Measurements from ENCODE around the gene BRD4.

The BRD4 gene

DNA sequence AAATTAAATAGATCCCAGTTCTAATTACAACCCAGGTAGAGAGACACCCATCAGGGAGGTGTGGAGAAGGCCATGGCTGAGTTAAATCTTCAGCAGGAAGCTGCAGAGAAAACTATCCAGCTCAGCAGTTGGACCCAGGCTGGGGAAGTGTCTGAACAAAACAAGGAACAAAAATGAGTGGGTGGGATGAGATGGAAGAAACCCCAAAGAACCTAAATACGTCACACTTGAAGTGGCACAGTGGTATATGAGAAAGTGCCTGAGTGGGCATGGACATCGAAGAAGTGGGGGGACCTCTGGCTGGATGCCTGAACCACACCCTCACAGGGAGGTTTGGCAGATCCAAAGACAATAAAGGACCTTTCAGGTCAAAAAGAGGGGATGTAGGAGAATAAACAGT is 96.6 kb downstream of the BRD4 start:
- DNase-seq (no peak), ATAC-seq (no peak)
- peaks cover 24% of the 10 kb centered on the region for H3K4me1 Mint-ChIP-seq
- H3K27ac Mint-ChIP-seq: peak overlapping the region in 1 of 2 donors; percentile 81
- H3K9me3 Mint-ChIP-seq: no peaks in the 10 kb centered on the region
- H3K27me3 Mint-ChIP-seq: peaks cover 38% of the 10 kb centered on the region
- no peak overlapping the region for H3K4me3 Mint-ChIP-seq

DNA sequence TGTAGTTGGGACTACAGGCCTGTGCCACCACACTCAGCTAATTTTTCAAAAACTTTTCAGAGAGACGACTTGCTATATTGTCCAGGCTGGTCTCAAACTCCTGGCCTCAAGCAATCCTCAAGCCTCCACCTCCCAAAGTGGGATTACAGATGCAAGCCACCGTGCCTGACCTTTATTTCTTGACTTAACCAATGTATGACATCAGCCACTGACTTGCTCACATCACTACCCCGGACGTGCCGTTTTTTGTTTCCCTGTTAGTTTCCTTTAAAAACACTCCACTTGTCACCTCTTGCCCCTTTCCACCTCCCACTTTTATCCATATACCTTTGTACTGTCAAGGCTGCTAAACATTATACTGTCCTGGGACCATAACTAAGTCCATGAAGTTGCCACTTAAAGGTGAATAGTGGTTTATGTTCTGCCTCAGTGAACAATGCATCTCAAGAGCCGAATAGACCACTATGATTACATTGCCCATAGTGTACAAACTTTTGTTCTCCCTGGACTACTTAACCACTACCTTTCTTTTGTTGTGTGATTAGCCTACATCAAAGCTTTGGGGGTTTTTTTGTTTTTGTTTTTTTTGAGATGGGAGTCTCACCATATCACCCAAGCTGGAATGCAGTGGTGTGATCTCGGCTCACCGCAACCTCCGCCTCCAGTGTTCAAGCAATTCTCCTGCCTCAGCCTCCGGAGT is 97.8 kb downstream of the BRD4 start:
- H3K9me3 Mint-ChIP-seq: no peaks in the 10 kb centered on the region
- H3K4me1 Mint-ChIP-seq: peaks cover 24% of the 10 kb centered on the region
- no peak for DNase-seq
- peaks cover 41% of the 10 kb centered on the region for H3K27me3 Mint-ChIP-seq
- no peak for ATAC-seq
- peak overlapping the region in 1 of 2 donors; percentile 65 for H3K27ac Mint-ChIP-seq
- H3K4me3 Mint-ChIP-seq: no peak overlapping the region

- ATAC-seq (no peak), DNase-seq (no peak)
- no peak overlapping the region for H3K27ac Mint-ChIP-seq
- H3K27me3 Mint-ChIP-seq: peaks cover 41% of the 10 kb centered on the region
- H3K4me1 Mint-ChIP-seq: peaks cover 24% of the 10 kb centered on the region
- no peaks in the 10 kb centered on the region for H3K9me3 Mint-ChIP-seq
- H3K4me3 Mint-ChIP-seq: no peak overlapping the region
These were observed 101.1 kb downstream of the BRD4 start for GRCh38 chr19:15231271-15231670.

- no peaks in the 10 kb centered on the region for H3K9me3 Mint-ChIP-seq
- H3K4me1 Mint-ChIP-seq: peaks cover 24% of the 10 kb centered on the region
- DNase-seq: no peak
- no peak overlapping the region for H3K27ac Mint-ChIP-seq
- ATAC-seq: no peak
- peaks cover 42% of the 10 kb centered on the region for H3K27me3 Mint-ChIP-seq
- no peak overlapping the region for H3K4me3 Mint-ChIP-seq
These were observed 105.1 kb downstream of the BRD4 start for GRCh38 chr19:15227261-15227660.

DNA sequence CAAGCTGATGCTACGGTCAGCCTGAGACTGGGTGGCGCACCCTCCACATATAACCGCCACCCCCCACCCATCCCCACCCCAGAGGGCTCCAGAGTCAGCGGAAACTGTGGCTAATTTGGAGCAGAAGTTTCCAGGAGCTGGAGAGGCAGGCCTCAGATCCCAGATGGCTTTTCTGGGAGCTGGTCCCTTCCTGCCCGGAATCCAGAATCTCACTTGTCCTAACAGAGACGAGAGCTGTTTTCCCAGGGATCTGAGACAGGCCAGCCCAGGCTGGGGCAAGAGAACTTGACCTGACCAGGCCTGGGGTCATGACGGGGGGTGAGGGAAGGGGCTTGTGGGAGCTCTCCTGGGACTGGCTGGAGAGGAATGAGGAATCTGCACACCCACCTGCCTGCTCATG is 106.6 kb downstream of the BRD4 start:
- H3K27me3 Mint-ChIP-seq: peaks cover 40% of the 10 kb centered on the region
- H3K27ac Mint-ChIP-seq: no peak overlapping the region
- no peak for ATAC-seq
- H3K4me1 Mint-ChIP-seq: peaks cover 21% of the 10 kb centered on the region
- DNase-seq: no peak
- H3K4me3 Mint-ChIP-seq: no peak overlapping the region
- no peaks in the 10 kb centered on the region for H3K9me3 Mint-ChIP-seq

DNA sequence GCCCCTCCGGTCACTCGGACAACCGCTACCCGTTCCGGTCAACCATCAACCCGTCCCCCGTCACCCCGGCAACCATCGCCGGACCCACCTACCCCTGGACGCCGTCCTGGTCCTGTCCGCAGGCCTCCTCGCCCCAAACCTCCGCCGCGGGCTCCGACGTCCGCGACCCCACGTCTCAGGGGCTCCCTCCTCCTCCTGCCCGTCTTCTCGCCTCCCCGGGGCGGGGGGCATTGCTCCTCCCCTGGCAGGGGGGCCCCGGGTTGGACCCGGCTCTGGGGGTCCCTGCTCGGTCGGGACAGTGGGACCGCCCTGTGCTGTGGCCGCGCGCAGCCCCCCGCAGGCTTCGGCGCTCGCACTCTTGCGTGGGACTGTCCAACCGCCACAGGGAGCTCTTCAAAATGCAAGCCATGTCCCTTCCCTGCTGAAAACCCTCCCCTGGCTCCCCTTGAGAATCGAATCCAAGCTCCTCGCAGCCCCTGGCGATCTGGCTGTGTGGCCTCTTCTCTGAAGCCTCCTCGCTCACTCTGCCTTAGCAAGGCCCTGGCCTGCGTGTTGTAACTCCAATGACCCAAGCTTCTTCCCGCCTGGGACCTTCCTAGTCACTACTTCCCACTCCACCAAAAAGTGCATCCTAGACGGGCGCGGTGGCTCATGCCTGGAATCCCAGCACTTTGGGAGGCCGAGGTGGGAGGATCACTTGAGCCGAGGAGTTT is 108.5 kb downstream of the BRD4 start:
- H3K4me3 Mint-ChIP-seq: peak overlapping the region; percentile 81 to 82
- ATAC-seq: peak; percentile 33
- peaks cover 40% of the 10 kb centered on the region for H3K27me3 Mint-ChIP-seq
- peaks cover 21% of the 10 kb centered on the region for H3K4me1 Mint-ChIP-seq
- no peaks in the 10 kb centered on the region for H3K9me3 Mint-ChIP-seq
- peak overlapping the region; percentile 36 to 57 for H3K27ac Mint-ChIP-seq
- DNase-seq: no peak

DNA sequence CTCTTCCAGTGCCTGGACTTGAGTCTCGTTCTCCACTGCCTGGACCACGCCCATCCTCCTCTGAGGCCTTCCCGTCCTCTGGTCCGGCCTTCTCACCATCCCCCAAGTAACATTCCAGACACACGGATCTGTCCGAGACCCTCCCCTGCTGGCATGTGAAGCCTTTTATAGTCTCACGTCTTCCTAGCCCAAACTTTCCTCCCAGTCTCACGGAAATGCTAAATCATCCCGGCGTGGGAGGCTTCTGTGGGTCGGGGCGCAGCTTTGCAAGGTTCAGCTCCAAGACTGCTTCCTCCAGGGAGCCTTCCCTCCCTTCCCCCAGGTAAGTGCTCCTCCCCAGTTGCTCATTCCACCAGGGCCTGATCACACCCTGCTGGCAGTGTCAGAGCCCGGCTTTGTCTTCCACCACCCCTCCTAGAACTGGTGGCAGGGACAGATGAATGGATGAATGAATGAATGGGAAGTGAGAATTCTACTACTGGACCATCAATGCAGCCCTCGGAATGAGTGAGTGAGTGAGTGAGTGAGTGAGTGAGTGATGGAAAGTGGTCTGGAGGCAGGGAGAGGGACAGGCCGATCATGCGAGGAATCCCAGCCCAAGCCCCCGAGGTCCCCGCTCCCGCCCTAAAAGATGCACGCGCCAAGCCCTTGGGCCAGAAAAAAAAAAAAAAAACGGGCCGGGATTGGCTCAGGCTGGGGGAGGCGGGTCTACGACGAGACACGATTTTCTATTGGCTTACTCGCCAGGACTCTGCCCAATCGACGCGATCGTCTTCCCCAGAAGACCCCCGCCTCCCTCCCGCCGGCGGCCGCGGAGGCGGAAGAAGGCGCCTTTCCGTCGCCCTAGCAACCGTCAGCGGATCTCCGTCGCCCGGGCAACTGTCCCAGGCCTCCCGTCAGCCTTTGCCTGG is 109.3 kb downstream of the BRD4 start:
- Mint-ChIP-seq H3K27ac (peak overlapping the region; percentile 4 to 57), H3K4me3 (peak overlapping the region; percentile 81 to 82)

DNA sequence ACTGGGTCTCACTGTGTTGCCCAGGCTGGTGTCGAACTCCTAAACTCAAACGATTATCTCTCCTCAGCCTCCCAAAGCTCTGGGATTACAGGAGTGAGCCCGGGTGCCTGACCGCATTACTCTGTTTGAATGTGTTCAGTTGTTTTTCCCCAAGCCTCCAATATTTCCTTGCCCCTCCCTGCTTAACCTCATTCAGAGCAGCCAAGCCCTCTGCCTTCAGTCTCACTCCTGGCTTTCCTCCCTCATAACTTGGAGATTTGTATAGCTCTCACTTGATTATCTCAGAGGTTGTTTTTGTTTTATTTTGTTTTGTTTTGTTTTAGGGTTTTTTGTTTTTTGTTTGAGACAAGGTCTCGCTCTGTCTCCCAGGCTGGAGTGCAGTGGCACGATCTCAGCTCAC is 111.5 kb downstream of the BRD4 start:
- Mint-ChIP-seq H3K4me1 (peaks cover 21% of the 10 kb centered on the region), H3K4me3 (no peak overlapping the region), H3K9me3 (no peaks in the 10 kb centered on the region), H3K27ac (no peak overlapping the region), H3K27me3 (peaks cover 40% of the 10 kb centered on the region)
- ATAC-seq (no peak), DNase-seq (no peak)

More for the DNA sequence above, 109.3 kb downstream of the BRD4 start:
- ATAC-seq: peak; percentile 97
- no peaks in the 10 kb centered on the region for H3K9me3 Mint-ChIP-seq
- peak; percentile 73 to 83 for DNase-seq
- peaks cover 21% of the 10 kb centered on the region for H3K4me1 Mint-ChIP-seq
- H3K27me3 Mint-ChIP-seq: peaks cover 40% of the 10 kb centered on the region

DNA sequence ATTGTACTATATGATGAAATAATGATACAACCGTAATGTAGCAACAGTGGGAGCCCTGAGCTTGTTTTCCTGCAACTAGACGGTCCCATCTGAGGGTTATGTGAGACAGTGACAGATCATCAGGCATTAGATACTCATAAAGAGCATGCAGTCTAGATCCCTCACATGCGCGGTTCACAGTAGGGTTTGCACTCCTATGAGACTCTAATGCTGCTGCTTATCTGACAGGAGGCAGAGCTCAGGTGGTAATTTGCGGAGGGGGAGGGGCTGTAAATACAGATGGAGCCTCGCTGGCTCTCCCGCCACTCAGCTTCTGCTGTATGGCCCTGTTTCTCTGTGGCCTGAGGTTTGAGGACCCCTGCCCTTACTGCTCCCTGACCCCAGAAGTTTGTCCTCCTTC is 113.8 kb downstream of the BRD4 start:
- Mint-ChIP-seq H3K27me3 (peaks cover 26% of the 10 kb centered on the region), H3K4me1 (peaks cover 13% of the 10 kb centered on the region), H3K27ac (no peak overlapping the region), H3K9me3 (no peaks in the 10 kb centered on the region), H3K4me3 (no peak overlapping the region)
- DNase-seq (no peak), ATAC-seq (no peak)

- DNase-seq: no peak
- Mint-ChIP-seq H3K4me3 (no peak overlapping the region), H3K27me3 (peaks cover 9% of the 10 kb centered on the region), H3K9me3 (no peaks in the 10 kb centered on the region), H3K4me1 (no peaks in the 10 kb centered on the region), H3K27ac (no peak overlapping the region)
- ATAC-seq: no peak
These were observed 116.0 kb downstream of the BRD4 start for GRCh38 chr19:15216363-15216762.

GRCh38 chr19:15213715-15214381 is 118.5 kb downstream of the BRD4 start:
- Mint-ChIP-seq H3K27me3 (no peaks in the 10 kb centered on the region), H3K4me1 (no peaks in the 10 kb centered on the region), H3K27ac (no peak overlapping the region), H3K9me3 (no peaks in the 10 kb centered on the region), H3K4me3 (no peak overlapping the region)
- ATAC-seq (no peak), DNase-seq (no peak)

GRCh38 chr19:15212711-15213110 is 119.6 kb downstream of the BRD4 start:
- H3K4me1 Mint-ChIP-seq: no peaks in the 10 kb centered on the region
- DNase-seq: no peak

GRCh38 chr19:15210323-15210781 is 122.0 kb downstream of the BRD4 start:
- Mint-ChIP-seq H3K27ac (peak overlapping the region in 1 of 2 donors; percentile 25), H3K4me1 (no peaks in the 10 kb centered on the region), H3K9me3 (no peaks in the 10 kb centered on the region), H3K27me3 (peaks cover 13% of the 10 kb centered on the region), H3K4me3 (no peak overlapping the region)
- ATAC-seq: no peak
- no peak for DNase-seq

More at GRCh38 chr19:15212711-15213110, 119.6 kb downstream of the BRD4 start:
- Mint-ChIP-seq H3K4me3 (no peak overlapping the region), H3K9me3 (no peaks in the 10 kb centered on the region), H3K27ac (no peak overlapping the region), H3K27me3 (no peaks in the 10 kb centered on the region)
- no peak for ATAC-seq

- ATAC-seq: no peak
- H3K4me1 Mint-ChIP-seq: peaks cover 11% of the 10 kb centered on the region
- no peak overlapping the region for H3K27ac Mint-ChIP-seq
- no peaks in the 10 kb centered on the region for H3K9me3 Mint-ChIP-seq
- H3K4me3 Mint-ChIP-seq: peak overlapping the region in 1 of 2 donors; percentile 68
- H3K27me3 Mint-ChIP-seq: peaks cover 75% of the 10 kb centered on the region
- no peak for DNase-seq
These were observed 130.8 kb downstream of the BRD4 start for GRCh38 chr19:15201374-15202023.
